ENCODE measurements around the gene EPB41L4B. TPM values are rescaled to one million over a fixed set of nuclear protein-coding genes. Genes with fewer than 3 reads are reported as not detected.

The EPB41L4B gene
- total and polyA plus RNA-seq, 2 of the 13 experiments (the other 11 are each of a cell fraction or from before 2014, with no cell fraction given) = 17.6 to 22.1 TPM

- TF ChIP-seq HNF1B (CRISPR knock-in tag; IDR thresholded peaks at IDR 0.05) = peak; percentile 57; the same call in 1 of the 2 replicates
- TF ChIP-seq ZNF589 (CRISPR knock-in tag; conservative IDR thresholded peaks at IDR 0.05) = no peak
- no peak for TF ChIP-seq ZNF597 (CRISPR knock-in tag; IDR thresholded peaks at IDR 0.05)
- TF ChIP-seq ZNF503 (CRISPR knock-in tag; IDR thresholded peaks at IDR 0.05) = no peak
- TF ChIP-seq ZNF414 (CRISPR knock-in tag; IDR thresholded peaks at IDR 0.05) = no peak
- TF ChIP-seq YEATS4 (CRISPR knock-in tag; IDR thresholded peaks at IDR 0.05; ENCODE audit: borderline replicate concordance) = no peak
- TF ChIP-seq ZNF784 (CRISPR knock-in tag; IDR thresholded peaks at IDR 0.05; ENCODE audit: borderline replicate concordance) = peak; percentile 66; the same call in 1 of the 2 replicates
- peak; percentile 65; the same call in 1 of the 2 replicates for TF ChIP-seq SOX5 (CRISPR knock-in tag; IDR thresholded peaks at IDR 0.05; ENCODE audit: borderline replicate concordance)
- no peak for TF ChIP-seq ELK4 (CRISPR knock-in tag; IDR thresholded peaks at IDR 0.05; ENCODE audit: borderline replicate concordance)
- peak; percentile 55 for TF ChIP-seq MED1 (CRISPR knock-in tag; IDR thresholded peaks at IDR 0.05)
- TF ChIP-seq RFX1 (IDR thresholded peaks at IDR 0.05) = no peak
- no peak for TF ChIP-seq ZNF841 (CRISPR knock-in tag; IDR thresholded peaks at IDR 0.05; ENCODE audit: borderline replicate concordance)
- TF ChIP-seq ZNF317 (CRISPR knock-in tag; IDR thresholded peaks at IDR 0.05) = no peak
- no peak for TF ChIP-seq ZNF326 (CRISPR knock-in tag; IDR thresholded peaks at IDR 0.05; ENCODE audit: borderline replicate concordance)
- no peak for TF ChIP-seq ISL2 (CRISPR knock-in tag; IDR thresholded peaks at IDR 0.05)
- peak; percentile 30; the same call in 1 of the 2 replicates for TF ChIP-seq FOXO1 (CRISPR knock-in tag; IDR thresholded peaks at IDR 0.05)
- TF ChIP-seq MAFF (IDR thresholded peaks at IDR 0.05; ENCODE audit: low read depth, low read length) = no peak
- TF ChIP-seq EED (CRISPR knock-in tag; IDR thresholded peaks at IDR 0.05) = no peak
Observed at GRCh38 chr9:109277451-109277850, 43.4 kb downstream of the EPB41L4B start (continued).

All from HepG2 (cell line).